ENCODE results near the gene SH3RF1. TPM values are rescaled to one million over a fixed set of nuclear protein-coding genes. Genes with fewer than 3 reads are reported as not detected.

SH3RF1 gene
- total and polyA plus RNA-seq, 4 donors: 7.6 to 31.8 (median 18.1) TPM

DNA sequence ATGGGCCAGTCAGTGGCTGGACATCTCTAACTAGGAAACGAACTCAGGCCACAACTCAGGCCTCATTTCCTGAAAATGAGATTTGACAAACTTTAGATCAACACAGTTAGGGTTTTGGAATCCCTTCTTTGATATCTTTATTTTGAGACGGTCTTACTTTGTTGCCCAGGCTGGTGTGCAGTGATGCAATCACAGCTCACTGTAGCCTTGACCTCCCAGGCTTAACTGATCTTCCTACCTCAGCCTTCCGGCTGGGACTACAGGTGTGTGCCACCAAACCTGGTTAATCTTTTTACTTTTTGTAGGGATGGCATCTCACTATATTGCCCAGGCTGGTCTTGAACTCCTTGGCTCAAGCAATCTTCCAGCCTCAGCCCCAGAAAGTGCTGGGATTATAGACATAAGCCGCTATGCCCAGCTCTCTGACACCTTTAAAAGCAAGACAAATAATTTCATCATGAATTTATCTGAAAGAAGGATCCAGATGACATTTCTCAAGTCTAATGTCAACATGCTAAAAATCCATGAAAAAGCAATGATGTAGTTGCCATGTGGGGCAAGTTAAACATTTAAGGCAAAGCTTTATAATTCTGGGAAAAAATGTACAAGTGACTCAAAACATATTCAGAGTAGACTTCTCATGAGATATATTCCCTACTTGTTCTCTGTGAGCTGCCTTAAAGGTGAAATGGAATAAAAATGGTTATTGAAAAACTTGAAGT, 171.6 kb downstream of the SH3RF1 start:
- DNase-seq (no peak), ATAC-seq (ENCODE audit: low FRiP score) (no peak)
- Histone ChIP-seq H3K27ac (ENCODE audit: low read depth in 1 of 2, low read length in 2 of 2) (peak overlapping the region; percentile 70 to 97), H3K36me3 (ENCODE audit: control insufficient read depth in 1 of 2, insufficient read depth in 2 of 2, low read length in 1 of 2) (peaks cover 0 to 1% of the 10 kb centered on the region in 2 donors), H3K9me3 (ENCODE audit: control insufficient read depth, low read length) (no peaks in the 10 kb centered on the region), H3K4me3 (ENCODE audit: low read length in 2 of 2) (no peak overlapping the region), H3K27me3 (ENCODE audit: control insufficient read depth in 1 of 2, insufficient read depth in 2 of 2, low read length in 1 of 2) (no peaks in the 10 kb centered on the region), H3K4me1 (ENCODE audit: control insufficient read depth in 1 of 2, insufficient read depth in 2 of 2, low read length in 2 of 2) (peaks cover 7 to 9% of the 10 kb centered on the region in 2 donors)
- intact Hi-C loops (cut with DNase I): loop anchor here in 1 of 2 donors (5.0 kb wide), 1 partner anchor 37 kb away; no protein-coding TSS in a partner anchor
- 48 to 55% methylated on average over 4 of the region's 4 CpGs for WGBS, 2 donors

DNA sequence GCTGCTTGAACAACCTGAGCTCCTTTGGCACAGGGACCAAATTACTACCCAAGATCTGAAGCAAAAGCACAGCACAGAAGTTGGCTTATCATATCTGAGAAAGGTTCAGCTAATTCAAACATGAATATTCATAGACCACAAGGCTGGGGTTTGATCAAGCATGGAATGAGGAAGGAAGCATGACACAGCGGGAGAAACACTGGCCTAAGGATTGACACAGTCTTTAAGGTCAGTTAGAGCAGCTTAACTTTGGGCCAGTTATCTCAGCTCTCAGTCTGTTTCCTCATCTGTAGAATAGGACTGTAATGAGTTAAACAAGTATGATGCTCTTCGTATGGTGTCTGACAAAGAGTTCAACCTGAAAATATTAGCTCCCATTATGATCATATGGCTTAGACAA, 172.2 kb downstream of the SH3RF1 start:
- Histone ChIP-seq H3K9me3 (ENCODE audit: control insufficient read depth, low read length) (no peaks in the 10 kb centered on the region), H3K36me3 (ENCODE audit: control insufficient read depth in 1 of 2, insufficient read depth in 2 of 2, low read length in 1 of 2) (peaks cover 0 to 1% of the 10 kb centered on the region in 2 donors), H3K4me1 (ENCODE audit: control insufficient read depth in 1 of 2, insufficient read depth in 2 of 2, low read length in 2 of 2) (peaks cover 7 to 9% of the 10 kb centered on the region in 2 donors), H3K27ac (ENCODE audit: low read depth in 1 of 2, low read length in 2 of 2) (peak overlapping the region; percentile 70 to 97), H3K4me3 (ENCODE audit: low read length in 2 of 2) (no peak overlapping the region), H3K27me3 (ENCODE audit: control insufficient read depth in 1 of 2, insufficient read depth in 2 of 2, low read length in 1 of 2) (no peaks in the 10 kb centered on the region)
- WGBS, 2 donors: 91 to 96% methylated on average over 2 of the region's 2 CpGs
- intact Hi-C loops (cut with DNase I): loop anchor here in 1 of 2 donors (5.0 kb wide), 1 partner anchor 36 kb away; no protein-coding TSS in a partner anchor
- ATAC-seq (ENCODE audit: low FRiP score): no peak
- no peak for DNase-seq

DNA sequence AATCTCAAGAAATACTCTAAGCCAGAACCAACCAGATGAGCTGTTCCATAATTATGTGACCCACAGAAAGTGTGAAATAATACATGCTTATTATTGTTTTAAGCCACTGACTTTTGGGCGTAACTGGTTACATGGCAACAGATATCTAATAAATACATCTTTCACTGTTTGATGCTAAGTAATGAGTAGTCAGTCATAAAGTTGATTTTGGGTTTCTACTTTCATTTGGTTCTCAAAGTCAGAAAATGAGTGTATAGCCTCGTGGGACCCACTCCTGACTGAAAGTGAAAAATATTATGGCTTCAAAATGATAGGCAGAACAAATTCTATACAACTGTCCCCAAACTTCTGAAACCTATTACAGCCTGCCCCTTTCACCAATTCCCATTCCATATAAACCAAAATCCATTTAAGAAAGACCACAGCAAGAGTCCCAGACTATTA, 172.7 kb downstream of the SH3RF1 start:
- Histone ChIP-seq H3K36me3 (ENCODE audit: control insufficient read depth in 1 of 2, insufficient read depth in 2 of 2, low read length in 1 of 2) (peaks cover 0 to 1% of the 10 kb centered on the region in 2 donors), H3K4me1 (ENCODE audit: control insufficient read depth in 1 of 2, insufficient read depth in 2 of 2, low read length in 2 of 2) (peaks cover 7 to 9% of the 10 kb centered on the region in 2 donors), H3K9me3 (ENCODE audit: control insufficient read depth, low read length) (no peaks in the 10 kb centered on the region), H3K4me3 (ENCODE audit: low read length in 2 of 2) (no peak overlapping the region), H3K27ac (ENCODE audit: low read depth in 1 of 2, low read length in 2 of 2) (peak overlapping the region; percentile 4 to 70), H3K27me3 (ENCODE audit: control insufficient read depth in 1 of 2, insufficient read depth in 2 of 2, low read length in 1 of 2) (no peaks in the 10 kb centered on the region)
- WGBS, 2 donors: 82 to 92% methylated on average over 2 of the region's 2 CpGs
- ATAC-seq (ENCODE audit: low FRiP score) (no peak), DNase-seq (no peak)
- intact Hi-C loops (cut with DNase I): loop anchor here in 1 of 2 donors (5.0 kb wide), 1 partner anchor 36 kb away; no protein-coding TSS in a partner anchor

DNA sequence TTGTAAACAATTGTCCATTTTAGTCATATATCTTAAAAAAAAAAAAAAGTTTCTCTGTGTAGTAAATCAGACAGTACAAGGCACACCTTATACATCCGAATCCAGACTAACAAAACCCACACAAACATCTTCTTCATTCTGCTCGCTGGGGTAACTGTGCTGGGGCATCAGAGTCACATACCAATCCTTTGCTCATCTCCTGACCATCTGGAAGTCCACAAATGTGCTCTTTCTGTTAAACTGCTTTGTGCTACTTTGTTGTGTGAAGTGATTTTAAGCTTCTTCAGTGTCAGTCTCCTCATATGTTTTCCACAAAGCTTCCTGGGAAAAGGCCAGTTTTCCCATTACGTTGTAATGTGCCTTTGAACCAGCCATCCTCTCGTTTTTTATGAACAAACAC, 174.5 kb downstream of the SH3RF1 start:
- Histone ChIP-seq H3K27me3 (ENCODE audit: control insufficient read depth in 1 of 2, insufficient read depth in 2 of 2, low read length in 1 of 2) (no peaks in the 10 kb centered on the region), H3K9me3 (ENCODE audit: control insufficient read depth, low read length) (peaks cover 2% of the 10 kb centered on the region), H3K36me3 (ENCODE audit: control insufficient read depth in 1 of 2, insufficient read depth in 2 of 2, low read length in 1 of 2) (peaks cover 0 to 1% of the 10 kb centered on the region in 2 donors), H3K4me1 (ENCODE audit: control insufficient read depth in 1 of 2, insufficient read depth in 2 of 2, low read length in 2 of 2) (peaks cover 9 to 11% of the 10 kb centered on the region in 2 donors), H3K4me3 (ENCODE audit: low read length in 2 of 2) (no peak overlapping the region), H3K27ac (ENCODE audit: low read depth in 1 of 2, low read length in 2 of 2) (no peak overlapping the region)
- 89 to 90% methylated on average over 4 of the region's 4 CpGs for WGBS, 2 donors
- intact Hi-C loops (cut with DNase I): loop anchor here in 1 of 2 donors (5.0 kb wide), 1 partner anchor 34 kb away; no protein-coding TSS in a partner anchor
- ATAC-seq (ENCODE audit: low FRiP score) (no peak), DNase-seq (no peak)

DNA sequence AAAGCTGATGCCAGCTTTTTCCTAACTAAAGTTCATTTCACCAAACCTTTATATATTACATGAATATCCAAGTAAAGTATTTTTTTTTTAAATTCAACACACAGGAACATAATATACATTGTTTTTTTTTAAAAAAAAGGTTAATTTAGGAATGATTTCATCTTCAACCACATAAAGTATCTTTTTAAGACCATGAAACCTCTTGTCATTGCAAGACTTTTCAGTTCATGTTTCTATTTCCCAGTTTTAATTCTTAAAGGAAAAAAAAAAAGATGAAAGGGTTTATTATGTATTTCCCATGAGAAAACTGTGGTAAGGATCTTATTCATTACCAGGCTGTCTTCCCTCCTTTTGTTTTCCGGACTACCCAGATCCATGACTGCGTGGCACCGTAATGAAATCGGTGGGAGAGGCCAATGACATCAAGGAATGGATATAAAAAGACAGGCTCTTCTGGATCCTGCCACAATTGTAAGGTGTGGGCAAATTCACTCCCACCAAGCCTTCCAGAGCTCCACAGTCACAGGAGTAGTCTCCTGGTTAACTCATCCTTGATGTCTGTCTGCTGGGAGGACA, 176.0 kb downstream of the SH3RF1 start:
- intact Hi-C loops (cut with DNase I): loop anchor here in 1 of 2 donors (5.0 kb wide), 1 partner anchor 32 kb away; no protein-coding TSS in a partner anchor
- Histone ChIP-seq H3K4me1 (ENCODE audit: control insufficient read depth in 1 of 2, insufficient read depth in 2 of 2, low read length in 2 of 2) (peaks cover 7 to 8% of the 10 kb centered on the region in 2 donors), H3K36me3 (ENCODE audit: control insufficient read depth in 1 of 2, insufficient read depth in 2 of 2, low read length in 1 of 2) (peaks cover 0 to 1% of the 10 kb centered on the region in 2 donors), H3K4me3 (ENCODE audit: low read length in 2 of 2) (no peak overlapping the region), H3K27ac (ENCODE audit: low read depth in 1 of 2, low read length in 2 of 2) (no peak overlapping the region), H3K27me3 (ENCODE audit: control insufficient read depth in 1 of 2, insufficient read depth in 2 of 2, low read length in 1 of 2) (no peaks in the 10 kb centered on the region), H3K9me3 (ENCODE audit: control insufficient read depth, low read length) (peaks cover 2% of the 10 kb centered on the region)
- WGBS, 2 donors: 92 to 98% methylated on average over 4 of the region's 4 CpGs
- ATAC-seq (ENCODE audit: low FRiP score) (no peak), DNase-seq (no peak)

DNA sequence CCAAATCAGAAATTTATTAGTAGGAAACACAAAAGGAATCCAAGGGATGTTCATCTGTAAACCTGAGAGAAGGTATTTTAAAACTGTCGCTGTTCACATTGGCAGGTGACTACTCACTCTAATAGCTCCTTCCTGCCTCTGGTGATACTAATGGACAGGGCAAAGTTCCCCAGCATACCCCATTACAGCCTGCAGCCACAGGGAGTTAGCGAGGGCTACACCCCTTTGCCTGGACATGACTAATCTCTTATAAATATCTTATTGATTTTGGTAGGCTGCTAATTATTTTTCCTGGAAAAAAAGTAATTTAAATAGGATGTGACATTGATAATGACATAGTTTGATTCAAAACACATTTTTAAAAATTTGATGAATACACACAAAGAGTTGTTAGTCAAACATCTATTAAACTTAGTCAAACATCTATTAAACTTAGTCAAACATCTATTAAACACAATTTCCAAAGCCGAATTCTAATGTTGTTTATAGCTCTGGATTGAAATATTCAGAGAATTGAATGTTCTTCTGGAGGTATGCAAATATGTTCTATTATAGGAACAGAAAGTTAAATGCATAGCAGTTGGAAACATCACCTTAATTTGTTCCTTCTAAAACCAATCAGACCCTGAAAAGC, 177.8 kb downstream of the SH3RF1 start:
- Histone ChIP-seq H3K9me3 (ENCODE audit: control insufficient read depth, low read length) (peaks cover 2% of the 10 kb centered on the region), H3K27ac (ENCODE audit: low read depth in 1 of 2, low read length in 2 of 2) (no peak overlapping the region), H3K36me3 (ENCODE audit: control insufficient read depth in 1 of 2, insufficient read depth in 2 of 2, low read length in 1 of 2) (peaks cover 0 to 3% of the 10 kb centered on the region in 2 donors), H3K27me3 (ENCODE audit: control insufficient read depth in 1 of 2, insufficient read depth in 2 of 2, low read length in 1 of 2) (no peaks in the 10 kb centered on the region), H3K4me3 (ENCODE audit: low read length in 2 of 2) (no peak overlapping the region), H3K4me1 (ENCODE audit: control insufficient read depth in 1 of 2, insufficient read depth in 2 of 2, low read length in 2 of 2) (peaks cover 2 to 8% of the 10 kb centered on the region in 2 donors)
- no peak for DNase-seq
- intact Hi-C loops (cut with DNase I): no loop called here
- WGBS, 2 donors: 86 to 92% methylated on average over 3 of the region's 3 CpGs
- ATAC-seq (ENCODE audit: low FRiP score): no peak

DNA sequence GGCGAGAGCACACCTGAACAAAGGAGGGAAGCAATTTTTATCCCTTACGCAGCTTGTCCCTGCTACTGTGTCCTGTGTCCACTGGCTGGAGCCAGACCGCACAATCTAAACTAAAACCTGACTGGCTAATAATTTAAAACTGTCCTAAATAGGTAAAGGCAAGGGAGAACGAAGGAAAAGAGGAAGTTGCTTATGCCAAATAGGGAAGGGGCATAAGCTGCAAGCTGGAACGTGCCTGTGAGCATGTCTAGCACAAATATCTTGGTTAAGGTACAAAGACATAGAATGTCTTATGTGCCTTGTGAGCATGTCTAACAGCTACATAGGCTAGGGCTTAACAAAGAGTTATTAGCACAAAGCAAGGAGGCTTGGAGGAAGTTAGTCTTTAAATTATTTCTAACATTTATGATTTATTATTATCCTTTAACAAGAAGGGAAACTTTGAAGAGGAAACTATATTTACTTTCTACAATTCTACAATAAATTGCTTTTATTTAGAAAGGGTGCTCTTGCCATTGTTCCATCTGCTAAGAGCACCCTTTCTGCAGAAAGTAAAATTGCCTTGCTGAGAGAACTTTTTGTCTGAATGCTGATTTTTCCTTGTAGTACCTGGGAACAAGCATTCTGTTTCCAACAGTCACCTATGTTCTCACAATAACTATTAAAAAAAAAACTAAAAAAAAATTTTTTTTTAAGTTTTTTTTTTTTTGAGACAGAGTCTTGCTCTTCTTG, 180.1 kb downstream of the SH3RF1 start:
- intact Hi-C loops (cut with DNase I): no loop called here
- WGBS, 2 donors: 96 to 98% methylated on average over 5 of the region's 5 CpGs
- DNase-seq: no peak
- Histone ChIP-seq H3K4me3 (ENCODE audit: low read length in 2 of 2) (no peak overlapping the region), H3K27ac (ENCODE audit: low read depth in 1 of 2, low read length in 2 of 2) (no peak overlapping the region), H3K9me3 (ENCODE audit: control insufficient read depth, low read length) (peaks cover 2% of the 10 kb centered on the region), H3K36me3 (ENCODE audit: control insufficient read depth in 1 of 2, insufficient read depth in 2 of 2, low read length in 1 of 2) (peaks cover 0 to 5% of the 10 kb centered on the region in 2 donors), H3K27me3 (ENCODE audit: control insufficient read depth in 1 of 2, insufficient read depth in 2 of 2, low read length in 1 of 2) (no peaks in the 10 kb centered on the region), H3K4me1 (ENCODE audit: control insufficient read depth in 1 of 2, insufficient read depth in 2 of 2, low read length in 2 of 2) (peaks cover 2 to 3% of the 10 kb centered on the region in 2 donors)
- no peak for ATAC-seq (ENCODE audit: low FRiP score)

DNA sequence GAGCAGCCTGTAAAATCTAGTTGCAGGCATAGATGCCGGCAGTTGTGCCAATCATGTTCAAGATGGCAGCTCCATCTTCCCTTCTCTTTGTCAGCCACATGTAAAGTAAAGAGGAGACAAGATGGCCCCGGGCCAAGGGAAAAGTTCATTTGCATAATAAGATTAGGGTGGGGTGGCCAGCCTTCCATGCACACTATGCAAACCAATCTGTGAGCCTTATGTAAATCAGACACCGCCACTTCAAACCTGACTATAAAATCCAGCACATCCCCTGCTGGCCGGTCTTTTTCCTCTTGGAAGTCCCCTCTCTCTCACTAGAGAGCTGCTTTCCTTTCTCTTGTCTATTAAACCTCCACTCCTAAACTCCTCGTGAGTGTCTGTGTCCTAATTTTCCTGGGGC, 181.8 kb downstream of the SH3RF1 start:
- ATAC-seq (ENCODE audit: low FRiP score): no peak
- 94 to 95% methylated on average over 5 of the region's 5 CpGs for WGBS, 2 donors

More for the DNA sequence above, 181.8 kb downstream of the SH3RF1 start:
- DNase-seq: no peak
- peaks cover 0 to 3% of the 10 kb centered on the region in 2 donors for H3K36me3 ChIP-seq (ENCODE audit: control insufficient read depth in 1 of 2, insufficient read depth in 2 of 2, low read length in 1 of 2)
- no peaks in the 10 kb centered on the region for H3K27me3 ChIP-seq (ENCODE audit: control insufficient read depth in 1 of 2, insufficient read depth in 2 of 2, low read length in 1 of 2)
- no peak overlapping the region for H3K27ac ChIP-seq (ENCODE audit: low read depth in 1 of 2, low read length in 2 of 2)
- peaks cover 2 to 3% of the 10 kb centered on the region in 2 donors for H3K4me1 ChIP-seq (ENCODE audit: control insufficient read depth in 1 of 2, insufficient read depth in 2 of 2, low read length in 2 of 2)
- intact Hi-C loops (cut with DNase I): no loop called here
- no peak overlapping the region for H3K4me3 ChIP-seq (ENCODE audit: low read length in 2 of 2)
- peaks cover 2% of the 10 kb centered on the region for H3K9me3 ChIP-seq (ENCODE audit: control insufficient read depth, low read length)
